HepG2 (cell line): ENCODE measurements around the gene UST. TPM values are rescaled to one million over a fixed set of nuclear protein-coding genes. Genes with fewer than 3 reads are reported as not detected.
"Not testable (repeated sequence)": the region's sequence is repeated elsewhere in the genome, so short reads cannot be mapped to it uniquely, and the experiment has no call there.

Experiments
- ATAC-seq: fragments of 200-7000 bp; cut with Tn5 transposase; 3 replicates; pipeline ENCODE4 v1.9.1; 2020; ENCODE audit warnings: mild to moderate bottlenecking, moderate library complexity
- BruUV-seq: library from RNA; stranded (reverse); fragments of 400-500 nt; replicated peaks from 2 replicates; lab custom pipeline; 2021; lab: Mats Ljungman, UMichigan
- CTCF ChIA-PET: fragments of 300-600 bp; formaldehyde crosslinking; extraction: SDS; loops from one replicate; lab custom pipeline; 2021; ENCODE audit warnings: low total read pairs, inconsistent platforms, low intra/inter-chr PET ratio; lab: Yijun Ruan, JAX
- POLR2A ChIA-PET: fragments of 350-600 bp; sonication (Branson Sonifier 250); formaldehyde crosslinking; loops from one replicate; lab custom pipeline; 2020; ENCODE audit warnings: antibody characterized with exemption, inconsistent platforms; lab: Yijun Ruan, JAX
- DNase-seq: peaks from one replicate; pipeline ENCODE4 v3.0.0-alpha.2; 2015; ENCODE audit warnings: low spot score
- FAIRE-seq: peaks from 3 replicates; lab custom pipeline; 2011; peaks lifted over from hg19 to GRCh38; lab: Jason Lieb, UNC
- H2AFZ ChIP-seq: one replicate; pipeline ENCODE4 v1.6.1; 2011; ENCODE audit warnings: low read length, inconsistent platforms
- H3K27ac ChIP-seq: fragments of 300-600 bp; 3 replicates; pipeline ENCODE4 v1.8.0; 2011; ENCODE audit warnings: mixed run types, mild to moderate bottlenecking, mixed read lengths, low read length, inconsistent platforms; ENCODE audit not compliant: insufficient read depth; ENCODE audit errors: extremely low read length
- H3K27me3 ChIP-seq, 2 experiments: fragments of 200-600 bp in 1 of 2; 2 replicates in 1 of 2; 3 replicates in 1 of 2; pipeline versions ENCODE4 v1.6.0 to v1.8.0; 2011; ENCODE audit warnings: low read length in 2 of 2, mild to moderate bottlenecking in 2 of 2, moderate library complexity in 2 of 2, inconsistent platforms in 1 of 2; ENCODE audit not compliant: insufficient read depth in 2 of 2, control insufficient read depth in 1 of 2
- H3K36me3 ChIP-seq, 2 experiments: fragments of 200-600 bp in 1 of 2; replicated peaks in 1 of 2; 2 replicates in 1 of 2; 3 replicates in 1 of 2; pipeline versions ENCODE4 v1.5.1 to v1.8.0; 2011; ENCODE audit warnings: low read length in 2 of 2, inconsistent platforms in 1 of 2; ENCODE audit not compliant: insufficient read depth in 2 of 2, control insufficient read depth in 1 of 2
- H3K4me1 ChIP-seq: 2 replicates; pipeline ENCODE4 v1.5.1; 2012; ENCODE audit warnings: low read length, inconsistent platforms; ENCODE audit not compliant: insufficient read depth
- H3K4me2 ChIP-seq: 2 replicates; pipeline ENCODE4 v1.6.0; 2011; ENCODE audit warnings: low read depth, low read length, inconsistent platforms
- H3K4me3 ChIP-seq, 3 experiments: fragments of 200-600 bp in 1 of 3; sonication (generic), shearing (Covaris generic) in 1 of 3; replicated peaks in 1 of 3; 2 replicates each; pipeline ENCODE4 v1.5.1; 2011 to 2016; ENCODE audit warnings: low read length in 3 of 3, inconsistent platforms in 2 of 3, low read depth in 2 of 3, mild to moderate bottlenecking in 2 of 3, control low read depth in 1 of 3, mixed read lengths in 1 of 3; ENCODE audit not compliant: insufficient read depth in 1 of 3
- H3K79me2 ChIP-seq: one replicate; pipeline ENCODE4 v1.6.1; 2011; ENCODE audit warnings: low read length, inconsistent platforms; ENCODE audit not compliant: insufficient read depth
- H3K9ac ChIP-seq: 2 replicates; pipeline ENCODE4 v1.6.0; 2011; ENCODE audit warnings: mild to moderate bottlenecking, low read depth, low read length, inconsistent platforms; ENCODE audit not compliant: insufficient read depth
- H3K9me3 ChIP-seq: 2 replicates; pipeline ENCODE4 v1.5.1; 2012; ENCODE audit warnings: mild to moderate bottlenecking, low read length
- H4K20me1 ChIP-seq: 2 replicates; pipeline ENCODE4 v1.6.0; 2011; ENCODE audit warnings: inconsistent platforms, mild to moderate bottlenecking, low read length, moderate library complexity; ENCODE audit not compliant: insufficient read depth
- CBX1 ChIP-seq: IDR thresholded peaks from one replicate; pipeline ENCODE4 v1.6.1; 2016; ENCODE audit warnings: antibody characterized with exemption, low read depth
- GTF3A ChIP-seq: sonication (generic); formaldehyde crosslinking; conservative IDR thresholded peaks from 2 replicates; pipeline ENCODE4 v1.4.0; 2020; ENCODE audit warnings: mild to moderate bottlenecking, missing genetic modification reagents
- YEATS4 ChIP-seq: sonication (generic); formaldehyde crosslinking; IDR thresholded peaks from 2 replicates; pipeline ENCODE4 v1.4.0; 2020; ENCODE audit warnings: missing genetic modification reagents, borderline replicate concordance
- ZNF441 ChIP-seq: sonication (generic); formaldehyde crosslinking; IDR thresholded peaks from 2 replicates; pipeline ENCODE4 v1.7.0; 2021; ENCODE audit warnings: missing genetic modification reagents, borderline replicate concordance
- ZNF652 ChIP-seq: IDR thresholded peaks from 2 replicates; pipeline ENCODE4 v1.6.1; 2016; ENCODE audit warnings: low read depth, borderline replicate concordance
- WGBS: methylation state at CpG from one replicate; pipeline ENCODE4 v1.1.6; 2017; ENCODE audit warnings: low lambda C conversion rate; 5-methylcytosine and 5-hydroxymethylcytosine counted together
- in situ Hi-C: cut with HindIII; loops from 2 replicates; pipeline ENCODE4 v1.10.0; 2017; ENCODE audit warnings: low pct_unique_long_range_greater_than_20kb; ENCODE audit not compliant: extremely low pct_ligation_motif_present
- intact Hi-C: fragments of 100-400 bp; cut with micrococcal nuclease; formaldehyde crosslinking; loops from one replicate; pipeline ENCODE4 v1.10.0; 2022; ENCODE audit not compliant: unreplicated experiment
- polyA plus RNA-seq, 8 experiments: library from polyadenylated mRNA; depleted of rRNA in 3 of 8; stranded (reverse) in 7 of 8; unstranded in 1 of 8; fragments of >200 nt; fragmentation: Illumina TruSeq in 4 of 8; extraction: Trizol in 4 of 8; gene quantifications; 2 replicates each; pipeline versions ENCODE4 v1.2.1 to v1.2.3, GENCODE V29; 2011 to 2016; ENCODE audit warnings: low read depth in 4 of 8, missing spikeins in 1 of 8, mixed read lengths in 1 of 8; ENCODE audit not compliant: insufficient read depth in 1 of 8
- total RNA-seq, 5 experiments: library from RNA; depleted of rRNA; stranded (reverse); fragments of >200 nt; fragmentation: Illumina TruSeq; extraction: Trizol; gene quantifications; 2 replicates each; pipeline ENCODE4 v1.2.3, GENCODE V29; 2016; ENCODE audit warnings: low read depth in 1 of 5
- TF ChIP-seq, protein P1 (sequence below): IDR thresholded peaks from 2 replicates; pipeline ENCODE4 v1.6.1; 2016; ENCODE audit warnings: low read depth, missing genetic modification reagents, missing compliant biosample characterization
- TF ChIP-seq, protein P2 (sequence below): sonication (generic); formaldehyde crosslinking; IDR thresholded peaks from 2 replicates; pipeline ENCODE4 v1.9.0; 2021; ENCODE audit warnings: missing genetic modification reagents, mild to moderate bottlenecking, borderline replicate concordance
- TF ChIP-seq, protein P3 (sequence below): sonication (generic); formaldehyde crosslinking; IDR thresholded peaks from 2 replicates; pipeline ENCODE4 v1.9.0; 2021; ENCODE audit warnings: missing genetic modification reagents, mild to moderate bottlenecking, borderline replicate concordance
- TF ChIP-seq, protein P4 (sequence below): IDR thresholded peaks from 2 replicates; pipeline ENCODE4 v1.6.1; 2016; ENCODE audit warnings: low read depth, borderline replicate concordance
- TF ChIP-seq, protein P5 (sequence below): sonication (generic); formaldehyde crosslinking; IDR thresholded peaks from 2 replicates; pipeline ENCODE4 v1.5.1; 2020; ENCODE audit warnings: mild to moderate bottlenecking, missing genetic modification reagents, moderate library complexity

Gene UST
- total and polyA plus RNA-seq, 2 of the 13 experiments (the other 11 are each of a cell fraction or from before 2014, with no cell fraction given), result 0.27 TPM; not detected in 1

DNA sequence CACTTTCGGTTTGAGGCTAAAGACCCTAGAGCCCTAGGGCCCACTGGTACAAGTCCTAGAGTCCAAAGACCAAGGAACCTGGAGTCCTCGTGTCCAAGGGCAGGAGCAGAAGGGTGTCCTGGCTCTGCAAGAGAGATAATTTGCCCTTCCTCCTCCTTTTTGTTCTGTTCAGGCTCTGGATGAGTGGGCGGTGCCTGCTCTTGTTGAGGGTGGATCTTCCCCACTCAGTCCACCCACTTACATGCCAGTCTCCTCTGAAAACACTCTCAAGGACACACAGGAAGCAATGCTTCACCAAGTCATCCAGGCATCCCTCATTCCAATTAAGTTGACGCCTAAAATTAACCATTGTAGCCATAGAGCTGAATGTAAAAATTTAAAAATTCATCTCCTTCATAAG lies 102.1 kb downstream of the UST start (continued):
- TF ChIP-seq, protein P1, sequence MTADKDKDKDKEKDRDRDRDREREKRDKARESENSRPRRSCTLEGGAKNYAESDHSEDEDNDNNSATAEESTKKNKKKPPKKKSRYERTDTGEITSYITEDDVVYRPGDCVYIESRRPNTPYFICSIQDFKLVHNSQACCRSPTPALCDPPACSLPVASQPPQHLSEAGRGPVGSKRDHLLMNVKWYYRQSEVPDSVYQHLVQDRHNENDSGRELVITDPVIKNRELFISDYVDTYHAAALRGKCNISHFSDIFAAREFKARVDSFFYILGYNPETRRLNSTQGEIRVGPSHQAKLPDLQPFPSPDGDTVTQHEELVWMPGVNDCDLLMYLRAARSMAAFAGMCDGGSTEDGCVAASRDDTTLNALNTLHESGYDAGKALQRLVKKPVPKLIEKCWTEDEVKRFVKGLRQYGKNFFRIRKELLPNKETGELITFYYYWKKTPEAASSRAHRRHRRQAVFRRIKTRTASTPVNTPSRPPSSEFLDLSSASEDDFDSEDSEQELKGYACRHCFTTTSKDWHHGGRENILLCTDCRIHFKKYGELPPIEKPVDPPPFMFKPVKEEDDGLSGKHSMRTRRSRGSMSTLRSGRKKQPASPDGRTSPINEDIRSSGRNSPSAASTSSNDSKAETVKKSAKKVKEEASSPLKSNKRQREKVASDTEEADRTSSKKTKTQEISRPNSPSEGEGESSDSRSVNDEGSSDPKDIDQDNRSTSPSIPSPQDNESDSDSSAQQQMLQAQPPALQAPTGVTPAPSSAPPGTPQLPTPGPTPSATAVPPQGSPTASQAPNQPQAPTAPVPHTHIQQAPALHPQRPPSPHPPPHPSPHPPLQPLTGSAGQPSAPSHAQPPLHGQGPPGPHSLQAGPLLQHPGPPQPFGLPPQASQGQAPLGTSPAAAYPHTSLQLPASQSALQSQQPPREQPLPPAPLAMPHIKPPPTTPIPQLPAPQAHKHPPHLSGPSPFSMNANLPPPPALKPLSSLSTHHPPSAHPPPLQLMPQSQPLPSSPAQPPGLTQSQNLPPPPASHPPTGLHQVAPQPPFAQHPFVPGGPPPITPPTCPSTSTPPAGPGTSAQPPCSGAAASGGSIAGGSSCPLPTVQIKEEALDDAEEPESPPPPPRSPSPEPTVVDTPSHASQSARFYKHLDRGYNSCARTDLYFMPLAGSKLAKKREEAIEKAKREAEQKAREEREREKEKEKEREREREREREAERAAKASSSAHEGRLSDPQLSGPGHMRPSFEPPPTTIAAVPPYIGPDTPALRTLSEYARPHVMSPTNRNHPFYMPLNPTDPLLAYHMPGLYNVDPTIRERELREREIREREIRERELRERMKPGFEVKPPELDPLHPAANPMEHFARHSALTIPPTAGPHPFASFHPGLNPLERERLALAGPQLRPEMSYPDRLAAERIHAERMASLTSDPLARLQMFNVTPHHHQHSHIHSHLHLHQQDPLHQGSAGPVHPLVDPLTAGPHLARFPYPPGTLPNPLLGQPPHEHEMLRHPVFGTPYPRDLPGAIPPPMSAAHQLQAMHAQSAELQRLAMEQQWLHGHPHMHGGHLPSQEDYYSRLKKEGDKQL (CRISPR knock-in tag), result no peak
- TF ChIP-seq ZNF441 (CRISPR knock-in tag) (no peak), ZNF652 (CRISPR knock-in tag) (no peak), CBX1 (no peak), GTF3A (CRISPR knock-in tag) (no peak), YEATS4 (CRISPR knock-in tag) (no peak)
- TF ChIP-seq, protein P2, sequence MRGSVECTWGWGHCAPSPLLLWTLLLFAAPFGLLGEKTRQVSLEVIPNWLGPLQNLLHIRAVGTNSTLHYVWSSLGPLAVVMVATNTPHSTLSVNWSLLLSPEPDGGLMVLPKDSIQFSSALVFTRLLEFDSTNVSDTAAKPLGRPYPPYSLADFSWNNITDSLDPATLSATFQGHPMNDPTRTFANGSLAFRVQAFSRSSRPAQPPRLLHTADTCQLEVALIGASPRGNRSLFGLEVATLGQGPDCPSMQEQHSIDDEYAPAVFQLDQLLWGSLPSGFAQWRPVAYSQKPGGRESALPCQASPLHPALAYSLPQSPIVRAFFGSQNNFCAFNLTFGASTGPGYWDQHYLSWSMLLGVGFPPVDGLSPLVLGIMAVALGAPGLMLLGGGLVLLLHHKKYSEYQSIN, result no peak
- TF ChIP-seq, protein P3, sequence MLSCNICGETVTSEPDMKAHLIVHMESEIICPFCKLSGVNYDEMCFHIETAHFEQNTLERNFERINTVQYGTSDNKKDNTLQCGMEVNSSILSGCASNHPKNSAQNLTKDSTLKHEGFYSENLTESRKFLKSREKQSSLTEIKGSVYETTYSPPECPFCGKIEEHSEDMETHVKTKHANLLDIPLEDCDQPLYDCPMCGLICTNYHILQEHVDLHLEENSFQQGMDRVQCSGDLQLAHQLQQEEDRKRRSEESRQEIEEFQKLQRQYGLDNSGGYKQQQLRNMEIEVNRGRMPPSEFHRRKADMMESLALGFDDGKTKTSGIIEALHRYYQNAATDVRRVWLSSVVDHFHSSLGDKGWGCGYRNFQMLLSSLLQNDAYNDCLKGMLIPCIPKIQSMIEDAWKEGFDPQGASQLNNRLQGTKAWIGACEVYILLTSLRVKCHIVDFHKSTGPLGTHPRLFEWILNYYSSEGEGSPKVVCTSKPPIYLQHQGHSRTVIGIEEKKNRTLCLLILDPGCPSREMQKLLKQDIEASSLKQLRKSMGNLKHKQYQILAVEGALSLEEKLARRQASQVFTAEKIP (CRISPR knock-in tag), result no peak
- TF ChIP-seq, protein P4, sequence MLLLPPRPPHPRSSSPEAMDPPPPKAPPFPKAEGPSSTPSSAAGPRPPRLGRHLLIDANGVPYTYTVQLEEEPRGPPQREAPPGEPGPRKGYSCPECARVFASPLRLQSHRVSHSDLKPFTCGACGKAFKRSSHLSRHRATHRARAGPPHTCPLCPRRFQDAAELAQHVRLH, result no peak
- TF ChIP-seq, protein P5, sequence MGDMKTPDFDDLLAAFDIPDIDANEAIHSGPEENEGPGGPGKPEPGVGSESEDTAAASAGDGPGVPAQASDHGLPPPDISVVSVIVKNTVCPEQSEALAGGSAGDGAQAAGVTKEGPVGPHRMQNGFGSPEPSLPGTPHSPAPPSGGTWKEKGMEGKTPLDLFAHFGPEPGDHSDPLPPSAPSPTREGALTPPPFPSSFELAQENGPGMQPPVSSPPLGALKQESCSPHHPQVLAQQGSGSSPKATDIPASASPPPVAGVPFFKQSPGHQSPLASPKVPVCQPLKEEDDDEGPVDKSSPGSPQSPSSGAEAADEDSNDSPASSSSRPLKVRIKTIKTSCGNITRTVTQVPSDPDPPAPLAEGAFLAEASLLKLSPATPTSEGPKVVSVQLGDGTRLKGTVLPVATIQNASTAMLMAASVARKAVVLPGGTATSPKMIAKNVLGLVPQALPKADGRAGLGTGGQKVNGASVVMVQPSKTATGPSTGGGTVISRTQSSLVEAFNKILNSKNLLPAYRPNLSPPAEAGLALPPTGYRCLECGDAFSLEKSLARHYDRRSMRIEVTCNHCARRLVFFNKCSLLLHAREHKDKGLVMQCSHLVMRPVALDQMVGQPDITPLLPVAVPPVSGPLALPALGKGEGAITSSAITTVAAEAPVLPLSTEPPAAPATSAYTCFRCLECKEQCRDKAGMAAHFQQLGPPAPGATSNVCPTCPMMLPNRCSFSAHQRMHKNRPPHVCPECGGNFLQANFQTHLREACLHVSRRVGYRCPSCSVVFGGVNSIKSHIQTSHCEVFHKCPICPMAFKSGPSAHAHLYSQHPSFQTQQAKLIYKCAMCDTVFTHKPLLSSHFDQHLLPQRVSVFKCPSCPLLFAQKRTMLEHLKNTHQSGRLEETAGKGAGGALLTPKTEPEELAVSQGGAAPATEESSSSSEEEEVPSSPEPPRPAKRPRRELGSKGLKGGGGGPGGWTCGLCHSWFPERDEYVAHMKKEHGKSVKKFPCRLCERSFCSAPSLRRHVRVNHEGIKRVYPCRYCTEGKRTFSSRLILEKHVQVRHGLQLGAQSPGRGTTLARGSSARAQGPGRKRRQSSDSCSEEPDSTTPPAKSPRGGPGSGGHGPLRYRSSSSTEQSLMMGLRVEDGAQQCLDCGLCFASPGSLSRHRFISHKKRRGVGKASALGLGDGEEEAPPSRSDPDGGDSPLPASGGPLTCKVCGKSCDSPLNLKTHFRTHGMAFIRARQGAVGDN (CRISPR knock-in tag), result no peak
- TF ChIP-seq, all 625 proteins: peak for 0

GRCh38 chr6:148849449-148849848 lies 102.6 kb downstream of the UST start:
- H3K4me1 ChIP-seq, H3K9me3 ChIP-seq, H3K4me3 ChIP-seq, DNase-seq, in situ Hi-C loops, H4K20me1 ChIP-seq, H3K36me3 ChIP-seq, H3K79me2 ChIP-seq, H3K9ac ChIP-seq, H3K4me2 ChIP-seq, POLR2A ChIA-PET, ATAC-seq, CTCF ChIA-PET, H3K27ac ChIP-seq, FAIRE-seq, intact Hi-C loops, BruUV-seq, H2AFZ ChIP-seq: not testable (repeated sequence)
- peaks cover 1 to 21% of the 10 kb centered on the region in 2 experiments; a peak in 2 of 5 replicates for H3K27me3 ChIP-seq
- 21% methylated on average over 5 of the region's 5 CpGs for WGBS
